ENCODE data around the gene PAK2.

GRCh38 chr3:196711838-196712513 is 27.7 kb upstream of the PAK2 start, which contains the start of the genes CEP19 and PIGX:
- TF ChIP-seq EZH2phosphoT487 (IDR thresholded peaks at IDR 0.05; ENCODE audit: borderline replicate concordance, low read depth, low read length) (no peak), CTCF (conservative IDR thresholded peaks at IDR 0.05; ENCODE audit: low read length) (no peak)
